DMS53 (cell line): ENCODE data around the gene FNDC3B.
A peak's percentile ranks its signal among the peaks of the same experiment; 100 is the strongest.
"Not testable (repeated sequence)": the region's sequence is repeated elsewhere in the genome, so short reads cannot be mapped to it uniquely, and the experiment has no call there.

Experiments used
- DNase-seq: peaks from one replicate; lab custom pipeline; 2025; lab: John Stamatoyannopoulos, UW

Gene FNDC3B

GRCh38 chr3:172039436-172040077, at the start of gene FNDC3B:
TSS of gene FNDC3B (plus strand) at chr3:172039578. CDS start at chr3:172112480, 72,902 bp downstream.
- peak; percentile 95 for DNase-seq

- not testable (repeated sequence) for DNase-seq
These were observed 49.1 kb upstream of the FNDC3B start for GRCh38 chr3:171990239-171990638.

GRCh38 chr3:171991166-171991565, 48.2 kb upstream of the FNDC3B start:
- peak; percentile 59 for DNase-seq

- DNase-seq: no peak
These were observed 44.5 kb upstream of the FNDC3B start for GRCh38 chr3:171994646-171995428.

- no peak for DNase-seq
These were observed 43.9 kb upstream of the FNDC3B start for GRCh38 chr3:171995486-171995885.

- DNase-seq: no peak
These were observed 43.1 kb upstream of the FNDC3B start for GRCh38 chr3:171996178-171996817.

- not testable (repeated sequence) for DNase-seq
These were observed 40.6 kb upstream of the FNDC3B start for GRCh38 chr3:171998731-171999130.

- DNase-seq: not testable (repeated sequence)
These were observed 37.8 kb upstream of the FNDC3B start for GRCh38 chr3:172001616-172002015.

GRCh38 chr3:172002512-172003078, 36.8 kb upstream of the FNDC3B start:
- DNase-seq: peak; percentile 34

- DNase-seq: peak; percentile 28
These were observed 36.2 kb upstream of the FNDC3B start for GRCh38 chr3:172003146-172003545.

GRCh38 chr3:172007065-172007370, 32.4 kb upstream of the FNDC3B start:
- DNase-seq: no peak

- no peak for DNase-seq
These were observed 29.6 kb upstream of the FNDC3B start for GRCh38 chr3:172009803-172010202.

GRCh38 chr3:172012775-172013174, 26.6 kb upstream of the FNDC3B start:
- no peak for DNase-seq

- DNase-seq: no peak
These were observed 25.2 kb upstream of the FNDC3B start for GRCh38 chr3:172014145-172014544.

GRCh38 chr3:172018364-172018763, 21.0 kb upstream of the FNDC3B start:
- DNase-seq: no peak

GRCh38 chr3:172020763-172021162, 18.6 kb upstream of the FNDC3B start:
- DNase-seq: no peak

GRCh38 chr3:172021164-172021563, 18.2 kb upstream of the FNDC3B start:
- DNase-seq: no peak

GRCh38 chr3:172021859-172022258, 17.5 kb upstream of the FNDC3B start:
- DNase-seq: no peak

GRCh38 chr3:172023915-172024314, 15.5 kb upstream of the FNDC3B start:
- DNase-seq: no peak

- no peak for DNase-seq
These were observed 14.7 kb upstream of the FNDC3B start for GRCh38 chr3:172024679-172025078.

GRCh38 chr3:172029425-172030098, 9.8 kb upstream of the FNDC3B start:
- DNase-seq: no peak

- peak; percentile 49 for DNase-seq
These were observed 9.2 kb upstream of the FNDC3B start for GRCh38 chr3:172030181-172030580.
